ENCODE data around the gene SDR42E1.

DNA sequence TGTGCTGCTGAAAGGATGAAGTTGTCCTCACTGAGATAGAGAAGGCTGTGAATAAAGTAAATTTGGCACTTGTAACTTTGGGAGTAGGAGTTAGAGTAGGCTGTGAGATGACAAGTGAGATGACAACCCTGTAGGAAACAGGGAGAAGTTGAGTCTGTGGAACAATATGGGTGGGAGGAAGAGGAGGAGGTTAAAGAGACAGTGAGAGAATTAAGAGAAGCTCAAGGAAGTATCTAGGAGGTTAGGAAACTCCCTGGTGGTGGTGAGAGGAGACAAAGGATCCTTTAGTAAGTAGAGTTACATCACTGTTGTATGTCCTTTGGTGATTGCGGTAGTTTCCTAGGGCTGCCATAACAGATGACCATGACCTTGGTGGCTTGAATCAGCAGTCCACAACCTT, 13.0 kb upstream of the SDR42E1 start:
- TF ChIP-seq, protein P1, sequence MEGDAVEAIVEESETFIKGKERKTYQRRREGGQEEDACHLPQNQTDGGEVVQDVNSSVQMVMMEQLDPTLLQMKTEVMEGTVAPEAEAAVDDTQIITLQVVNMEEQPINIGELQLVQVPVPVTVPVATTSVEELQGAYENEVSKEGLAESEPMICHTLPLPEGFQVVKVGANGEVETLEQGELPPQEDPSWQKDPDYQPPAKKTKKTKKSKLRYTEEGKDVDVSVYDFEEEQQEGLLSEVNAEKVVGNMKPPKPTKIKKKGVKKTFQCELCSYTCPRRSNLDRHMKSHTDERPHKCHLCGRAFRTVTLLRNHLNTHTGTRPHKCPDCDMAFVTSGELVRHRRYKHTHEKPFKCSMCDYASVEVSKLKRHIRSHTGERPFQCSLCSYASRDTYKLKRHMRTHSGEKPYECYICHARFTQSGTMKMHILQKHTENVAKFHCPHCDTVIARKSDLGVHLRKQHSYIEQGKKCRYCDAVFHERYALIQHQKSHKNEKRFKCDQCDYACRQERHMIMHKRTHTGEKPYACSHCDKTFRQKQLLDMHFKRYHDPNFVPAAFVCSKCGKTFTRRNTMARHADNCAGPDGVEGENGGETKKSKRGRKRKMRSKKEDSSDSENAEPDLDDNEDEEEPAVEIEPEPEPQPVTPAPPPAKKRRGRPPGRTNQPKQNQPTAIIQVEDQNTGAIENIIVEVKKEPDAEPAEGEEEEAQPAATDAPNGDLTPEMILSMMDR (conservative IDR thresholded peaks at IDR 0.05) = no peak
- no peak for TF ChIP-seq ZFX (IDR thresholded peaks at IDR 0.05)
